Activated CD8-positive, alpha-beta memory T cell treated with anti-CD3 and anti-CD28 coated beads for 36 hours (primary cell): ENCODE measurements around the gene MRC2. TPM values are rescaled to one million over a fixed set of nuclear protein-coding genes. Genes with fewer than 3 reads are reported as not detected.

Experiments used
- CTCF ChIA-PET: fragments of 350-600 bp; sonication (Branson Sonifier 250); formaldehyde crosslinking; loops from one replicate; lab custom pipeline; 2021; ENCODE audit warnings: antibody characterized with exemption; lab: Charles Lee
- POLR2A ChIA-PET: fragments of 350-600 bp; sonication (Branson Sonifier 250); formaldehyde crosslinking; loops from one replicate; lab custom pipeline; 2021; ENCODE audit warnings: antibody characterized with exemption; lab: Charles Lee
- total RNA-seq, 2 experiments: library from RNA; stranded (reverse); gene quantifications; one replicate each; pipeline ENCODE4 v1.2.3, GENCODE V29; 2021

Gene MRC2
- total RNA-seq, 2 experiments from 2014 or later, result 4.5 to 4.7 TPM

GRCh38 chr17:62657145-62657665 lies 29.7 kb downstream of the MRC2 start:
- ChIA-PET CTCF (interaction anchor here (0.5 to 0.6 kb wide), 2 partner anchors 11 to 1411 kb away, joined by 3 to 4 read pairs; no protein-coding TSS in a partner anchor), POLR2A (no interaction called here)

- CTCF ChIA-PET, result no interaction called here
- POLR2A ChIA-PET, result no interaction called here
Observed at GRCh38 chr17:62657690-62658089, 30.2 kb downstream of the MRC2 start.

GRCh38 chr17:62658136-62658920 lies 30.9 kb downstream of the MRC2 start:
- CTCF ChIA-PET, result no interaction called here
- POLR2A ChIA-PET, result no interaction called here

- ChIA-PET CTCF (no interaction called here), POLR2A (no interaction called here)
Observed at GRCh38 chr17:62660629-62661118, 33.2 kb downstream of the MRC2 start.

GRCh38 chr17:62661337-62661736 lies 33.9 kb downstream of the MRC2 start:
- POLR2A ChIA-PET, result no interaction called here
- CTCF ChIA-PET, result no interaction called here

- ChIA-PET CTCF (no interaction called here), POLR2A (no interaction called here)
Observed at GRCh38 chr17:62662855-62663254, 35.4 kb downstream of the MRC2 start.

- ChIA-PET POLR2A (no interaction called here), CTCF (interaction anchor here (0.9 kb wide), 1 partner anchor 10 kb away, joined by 5 read pairs; no protein-coding TSS in a partner anchor)
Observed at GRCh38 chr17:62663304-62663703, 35.8 kb downstream of the MRC2 start.

GRCh38 chr17:62664336-62665120 lies 37.1 kb downstream of the MRC2 start:
- CTCF ChIA-PET, result interaction anchor here (0.9 kb wide), 1 partner anchor 11 kb away, joined by 5 read pairs; no protein-coding TSS in a partner anchor
- POLR2A ChIA-PET, result no interaction called here

GRCh38 chr17:62665599-62665998 lies 38.1 kb downstream of the MRC2 start:
- ChIA-PET POLR2A (no interaction called here), CTCF (no interaction called here)

- POLR2A ChIA-PET, result no interaction called here
- CTCF ChIA-PET, result no interaction called here
Observed at GRCh38 chr17:62666061-62666800, 38.8 kb downstream of the MRC2 start.

- CTCF ChIA-PET, result no interaction called here
- POLR2A ChIA-PET, result no interaction called here
Observed at GRCh38 chr17:62666801-62667591, 39.5 kb downstream of the MRC2 start.

- ChIA-PET POLR2A (no interaction called here), CTCF (interaction anchor here (0.7 kb wide), 1 partner anchor 11 kb away, joined by 4 read pairs; no protein-coding TSS in a partner anchor)
Observed at GRCh38 chr17:62668091-62668804, 40.8 kb downstream of the MRC2 start.

GRCh38 chr17:62670202-62670821 lies 42.8 kb downstream of the MRC2 start:
- ChIA-PET CTCF (no interaction called here), POLR2A (no interaction called here)

- POLR2A ChIA-PET, result no interaction called here
- CTCF ChIA-PET, result interaction anchor here (0.6 to 1.2 kb wide), 5 partner anchors 16 to 807 kb away, joined by 3 read pairs; no protein-coding TSS in a partner anchor
Observed at GRCh38 chr17:62671553-62671952, 44.1 kb downstream of the MRC2 start.

GRCh38 chr17:62672957-62673356 lies 45.5 kb downstream of the MRC2 start:
- CTCF ChIA-PET, result interaction anchor here (0.9 to 1.0 kb wide), 2 partner anchors 12 to 301 kb away, joined by 3 read pairs; no protein-coding TSS in a partner anchor
- POLR2A ChIA-PET, result no interaction called here

GRCh38 chr17:62673614-62674362 lies 46.3 kb downstream of the MRC2 start:
- CTCF ChIA-PET, result interaction anchor here (0.7 kb wide), 1 partner anchor 202 kb away, joined by 4 read pairs; no protein-coding TSS in a partner anchor
- POLR2A ChIA-PET, result no interaction called here

GRCh38 chr17:62674363-62674739 lies 46.9 kb downstream of the MRC2 start:
- POLR2A ChIA-PET, result no interaction called here

More at GRCh38 chr17:62674363-62674739, 46.9 kb downstream of the MRC2 start:
- CTCF ChIA-PET, result no interaction called here
